HG03575 (cell line): ENCODE results near the gene EIF4E3.

Experiments used
- ATAC-seq: cut with Tn5 transposase; IDR thresholded peaks from one replicate; pipeline ENCODE4 v1.9.1; 2021; ENCODE audit not compliant: unreplicated experiment, insufficient number of reproducible peaks, low FRiP score; ENCODE audit errors: extremely low read depth

Gene EIF4E3

GRCh38 chr3:71725271-71725991, at the start of gene EIF4E3:
TSS of gene EIF4E3 (minus strand) at chr3:71725402. CDS start at chr3:71725367, 35 bp downstream.
- ATAC-seq, result no peak

- ATAC-seq, result no peak
Measured at GRCh38 chr3:71771884-71772283, 46.7 kb upstream of the EIF4E3 start.

DNA sequence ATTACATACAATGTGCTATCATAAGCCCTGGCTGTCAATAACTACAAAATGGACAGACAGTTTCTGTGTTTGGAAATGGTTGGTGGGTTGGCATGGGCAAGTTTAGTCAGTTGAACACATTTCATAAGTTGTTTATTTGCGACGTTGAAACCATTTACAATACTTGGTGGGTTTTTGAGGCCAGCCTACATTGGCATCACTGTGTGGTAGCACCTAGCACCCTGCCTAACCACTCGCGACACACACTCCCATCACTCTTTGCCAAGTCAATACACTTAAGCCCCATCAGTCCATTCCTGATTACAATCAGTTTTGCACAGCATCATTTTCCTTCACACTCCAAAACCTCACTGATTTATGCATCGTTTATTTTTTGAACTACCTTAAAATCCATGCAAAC, 45.9 kb upstream of the EIF4E3 start:
- no peak for ATAC-seq

DNA sequence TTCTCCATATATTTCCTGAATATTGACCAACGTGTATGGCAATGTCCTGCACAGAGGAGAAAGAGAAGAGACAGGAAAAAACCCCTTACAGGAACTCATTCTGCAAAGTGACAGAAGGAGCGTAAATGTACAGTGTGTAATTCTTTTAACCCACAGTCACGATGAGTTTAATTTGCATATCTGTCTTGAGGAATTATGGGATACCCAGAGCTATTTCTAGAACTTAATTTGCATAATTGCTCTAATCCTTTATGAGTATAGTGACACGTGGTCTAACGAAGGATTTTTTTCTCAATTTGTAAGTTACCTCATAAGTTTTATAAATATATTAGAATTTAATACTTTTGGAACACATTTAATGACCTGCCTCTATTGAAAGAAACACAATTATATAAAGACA, 38.2 kb upstream of the EIF4E3 start:
- ATAC-seq, result no peak

GRCh38 chr3:71760140-71760539, 34.9 kb upstream of the EIF4E3 start:
- ATAC-seq, result no peak

- ATAC-seq, result no peak
Measured at GRCh38 chr3:71759401-71759800, 34.2 kb upstream of the EIF4E3 start.

- ATAC-seq, result no peak
Measured at GRCh38 chr3:71758091-71758490, 32.9 kb upstream of the EIF4E3 start.

- no peak for ATAC-seq
Measured at GRCh38 chr3:71754610-71755253, 29.5 kb upstream of the EIF4E3 start.

DNA sequence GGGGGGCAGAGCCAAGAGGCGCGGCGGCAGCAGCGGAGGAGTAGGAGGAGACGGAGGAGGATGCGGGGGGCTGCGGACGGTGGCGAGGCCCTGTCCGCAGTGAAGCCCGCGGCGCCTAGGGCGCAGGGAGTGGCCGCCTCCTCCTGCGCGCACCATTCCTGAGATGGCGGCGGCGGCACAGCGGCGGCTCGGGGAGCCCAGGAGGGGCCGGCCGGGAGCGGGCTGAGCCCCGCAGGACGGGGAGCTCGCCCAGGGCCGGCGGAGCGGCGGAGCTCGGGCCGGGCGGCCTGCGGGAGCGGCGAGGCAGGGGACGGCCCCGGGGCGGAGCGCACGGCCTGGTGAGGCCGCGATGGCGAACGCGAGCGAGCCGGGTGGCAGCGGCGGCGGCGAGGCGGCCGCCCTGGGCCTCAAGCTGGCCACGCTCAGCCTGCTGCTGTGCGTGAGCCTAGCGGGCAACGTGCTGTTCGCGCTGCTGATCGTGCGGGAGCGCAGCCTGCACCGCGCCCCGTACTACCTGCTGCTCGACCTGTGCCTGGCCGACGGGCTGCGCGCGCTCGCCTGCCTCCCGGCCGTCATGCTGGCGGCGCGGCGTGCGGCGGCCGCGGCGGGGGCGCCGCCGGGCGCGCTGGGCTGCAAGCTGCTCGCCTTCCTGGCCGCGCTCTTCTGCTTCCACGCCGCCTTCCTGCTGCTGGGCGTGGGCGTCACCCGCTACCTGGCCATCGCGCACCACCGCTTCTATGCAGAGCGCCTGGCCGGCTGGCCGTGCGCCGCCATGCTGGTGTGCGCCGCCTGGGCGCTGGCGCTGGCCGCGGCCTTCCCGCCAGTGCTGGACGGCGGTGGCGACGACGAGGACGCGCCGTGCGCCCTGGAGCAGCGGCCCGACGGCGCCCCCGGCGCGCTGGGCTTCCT, 28.8 kb upstream of the EIF4E3 start, which contains the start of gene GPR27:
Gene GPR27 (plus strand): TSS at position 155 of the 909 bp plus-strand sequence. CDS start 195 bp downstream, at position 350.
- no peak for ATAC-seq

DNA sequence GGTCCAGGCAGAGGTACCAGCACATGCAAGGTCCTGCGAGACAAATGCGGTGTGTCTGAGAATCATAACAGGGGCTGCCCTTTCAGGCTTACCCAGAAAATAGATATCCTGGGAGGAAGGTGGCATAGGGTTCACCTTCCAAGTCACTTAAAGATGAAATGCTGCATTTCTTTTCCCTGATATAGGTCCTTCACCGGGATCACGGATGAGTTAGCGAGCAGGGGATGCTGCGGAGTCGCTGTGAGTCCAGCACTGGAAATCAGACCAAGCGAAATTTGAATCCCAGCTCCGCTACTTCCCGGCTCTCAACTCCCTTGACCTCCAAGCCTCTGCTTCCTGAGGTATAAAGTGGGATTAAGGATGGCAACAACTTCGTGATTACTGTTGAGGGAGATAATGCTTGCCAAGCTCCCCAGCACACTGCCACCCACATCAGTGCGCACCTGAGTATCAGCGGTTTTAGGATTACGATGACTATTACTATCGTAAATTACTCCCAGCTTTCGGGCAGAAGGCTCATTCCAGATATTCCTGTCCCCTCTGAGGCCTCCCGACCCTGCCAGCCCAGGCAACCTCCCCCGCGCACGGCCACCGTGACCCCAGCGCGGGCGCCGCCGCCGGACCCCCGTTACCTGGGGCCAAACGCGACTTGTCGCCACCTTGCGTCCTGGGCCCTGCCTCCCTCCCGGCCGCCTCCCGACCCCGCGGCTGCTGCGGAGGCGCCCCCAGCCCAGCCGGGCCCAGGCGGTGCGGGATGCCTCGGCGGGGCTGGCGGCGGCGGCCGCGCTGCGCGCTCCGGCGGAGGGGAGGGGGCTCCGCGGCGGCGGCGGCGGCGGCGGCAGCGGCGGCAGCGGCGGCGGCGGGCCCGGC, 27.9 kb upstream of the EIF4E3 start:
- no peak for ATAC-seq

DNA sequence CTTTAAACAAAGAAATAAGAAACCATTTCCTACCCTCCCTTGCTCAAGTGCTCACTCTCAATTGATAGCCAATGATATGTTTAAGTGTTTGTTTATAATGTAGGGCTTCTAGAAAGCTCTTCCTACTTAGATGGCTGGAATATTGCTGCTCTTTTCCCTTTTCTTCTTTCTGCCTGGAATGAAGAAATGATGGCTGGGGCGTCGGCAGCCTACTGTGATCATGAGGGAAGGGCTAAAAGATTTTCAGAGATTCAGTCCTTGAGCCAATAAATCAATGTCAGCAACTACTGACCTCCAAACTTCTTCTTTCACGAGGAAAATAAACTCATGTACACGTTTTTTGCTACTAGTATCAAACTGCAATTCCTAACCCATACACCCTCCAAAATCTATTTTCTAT, 26.4 kb upstream of the EIF4E3 start:
- ATAC-seq, result no peak

GRCh38 chr3:71744738-71745137, 19.5 kb upstream of the EIF4E3 start:
- no peak for ATAC-seq

DNA sequence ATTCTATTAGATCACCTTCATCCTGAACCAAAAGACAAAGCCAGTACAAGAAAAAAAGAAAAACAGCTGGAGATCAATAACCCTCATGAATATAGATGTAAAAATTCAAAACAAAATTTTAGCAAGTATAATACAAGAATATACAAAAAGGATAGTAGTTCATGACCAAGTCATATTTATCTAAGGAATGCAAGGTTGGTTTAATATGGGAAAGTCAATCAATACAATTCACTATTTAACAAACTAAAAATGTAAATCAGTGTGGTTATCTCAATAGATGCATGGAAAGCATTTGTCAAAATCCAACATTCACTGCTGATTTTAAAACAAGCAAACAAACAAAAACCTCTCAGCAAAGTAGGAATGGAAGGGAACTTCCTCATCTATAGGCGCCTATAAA, 17.4 kb upstream of the EIF4E3 start:
- ATAC-seq, result no peak

- ATAC-seq, result no peak
Measured at GRCh38 chr3:71734881-71735280, 9.7 kb upstream of the EIF4E3 start.

GRCh38 chr3:71733319-71733718, 8.1 kb upstream of the EIF4E3 start:
- no peak for ATAC-seq

GRCh38 chr3:71732637-71733036, 7.4 kb upstream of the EIF4E3 start:
- no peak for ATAC-seq

- ATAC-seq, result no peak
Measured at GRCh38 chr3:71728632-71729342, 3.6 kb upstream of the EIF4E3 start.

DNA sequence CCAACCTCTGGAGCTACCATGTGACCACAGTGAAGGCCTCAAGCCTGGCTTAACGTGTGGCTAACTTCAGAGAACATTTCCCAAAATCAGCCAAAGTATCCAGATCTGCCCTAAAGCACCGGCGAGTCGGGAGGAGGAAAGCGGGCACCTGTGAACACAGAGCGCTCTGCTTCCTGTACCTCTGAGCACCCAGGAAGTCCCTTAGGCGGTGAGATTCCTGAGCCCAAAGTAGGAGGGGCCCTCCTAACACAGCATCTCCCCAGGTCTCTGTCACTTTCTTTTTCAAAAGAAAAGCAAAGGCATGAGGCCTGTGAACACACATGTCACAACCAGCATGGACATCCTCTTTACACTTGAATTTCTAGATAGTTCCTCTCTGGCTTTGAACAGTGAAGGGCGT, 944 bp upstream of the EIF4E3 start:
- no peak for ATAC-seq
